GM08714 (cell line): Measurements from ENCODE around the gene APOBEC3A.

Experiments
- H3K4me3 ChIP-seq: fragments of 200-500 bp; sonication (Bioruptor generic); 2 replicates; pipeline ENCODE4 v1.5.1; 2014; ENCODE audit warnings: mild to moderate bottlenecking, low read length, inconsistent platforms
- ZNF274 ChIP-seq: IDR thresholded peaks from 2 replicates; pipeline ENCODE4 v1.6.1; 2012; ENCODE audit warnings: mild to moderate bottlenecking, low read depth, low read length

Gene APOBEC3A

DNA sequence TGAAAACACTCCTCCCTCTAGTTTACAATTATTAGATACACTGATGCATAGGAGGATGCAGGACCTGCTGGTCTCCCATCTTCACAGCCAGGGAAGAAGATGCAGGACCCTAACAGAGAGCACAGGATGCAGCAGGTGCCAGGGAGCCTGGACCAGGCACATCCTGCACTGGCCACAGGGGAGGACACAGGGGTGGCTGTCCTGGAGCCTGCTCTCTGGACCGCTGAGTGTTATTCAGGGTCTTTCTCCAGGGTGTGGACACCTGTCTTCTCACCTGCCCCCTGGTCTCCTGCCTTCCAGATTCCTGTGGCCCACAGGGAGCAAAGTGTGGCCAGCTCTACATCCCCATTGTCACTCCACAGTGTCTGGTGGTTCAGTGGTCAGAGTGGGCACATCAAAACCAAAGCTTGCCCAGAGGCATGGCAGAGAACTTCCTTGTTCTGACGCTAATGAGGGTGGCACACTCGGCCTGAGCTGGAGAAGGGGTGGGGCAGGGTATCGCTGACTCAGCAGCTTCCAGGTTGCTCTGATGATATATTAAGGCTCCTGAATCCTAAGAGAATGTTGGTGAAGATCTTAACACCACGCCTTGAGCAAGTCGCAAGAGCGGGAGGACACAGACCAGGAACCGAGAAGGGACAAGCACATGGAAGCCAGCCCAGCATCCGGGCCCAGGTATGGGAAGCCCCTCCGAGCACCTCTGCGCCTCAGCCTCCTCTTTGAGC is at the start of gene APOBEC3A:
Gene APOBEC3A, plus strand, starts transcription at position 564 of the 725 bp plus-strand sequence. Its CDS starts 83 bp downstream, at position 647.
- no peak for TF ChIP-seq ZNF274
- no peak within 1 kb of the TSS for H3K4me3 ChIP-seq

DNA sequence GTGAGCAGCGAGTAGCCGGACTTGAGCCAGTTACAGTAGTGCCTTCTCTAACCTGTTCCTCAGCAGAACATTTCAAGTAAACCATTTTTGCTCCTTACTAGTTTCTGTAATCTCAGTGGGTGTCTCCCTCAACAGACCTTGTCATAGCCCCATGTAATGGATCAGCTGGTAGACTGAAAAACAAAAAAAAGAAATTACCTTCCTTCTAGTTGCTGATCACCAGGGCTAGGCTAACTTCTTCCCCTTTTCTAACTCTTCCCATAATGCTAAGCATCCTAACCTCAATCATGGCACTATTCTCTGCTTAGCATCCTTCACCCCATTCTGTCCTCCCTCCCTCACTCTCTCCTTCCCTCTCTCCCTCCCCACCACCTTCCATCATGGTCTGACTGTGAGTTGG is 49.6 kb upstream of the APOBEC3A start:
- H3K4me3 ChIP-seq = no peak overlapping the region
- no peak for TF ChIP-seq ZNF274

DNA sequence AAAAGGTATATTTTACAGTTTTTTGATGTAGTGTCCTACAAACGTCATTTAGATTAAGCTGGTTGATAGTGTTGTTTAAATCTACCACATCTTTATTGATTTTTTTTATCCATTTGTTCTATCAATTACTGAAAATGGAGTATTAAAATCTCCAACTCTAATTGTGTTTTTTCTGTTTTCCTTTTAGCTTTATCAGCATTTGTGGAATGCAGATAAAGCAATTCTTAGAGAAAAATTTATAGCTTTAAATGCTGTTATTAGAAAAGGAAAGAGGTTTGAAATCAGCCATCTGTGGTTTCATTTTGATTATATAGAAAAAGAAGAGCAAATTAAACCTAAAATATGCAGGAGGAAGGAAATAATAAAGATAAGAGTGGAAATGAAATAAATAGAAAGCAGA is 46.0 kb upstream of the APOBEC3A start:
- no peak overlapping the region for H3K4me3 ChIP-seq
- TF ChIP-seq ZNF274 = no peak

DNA sequence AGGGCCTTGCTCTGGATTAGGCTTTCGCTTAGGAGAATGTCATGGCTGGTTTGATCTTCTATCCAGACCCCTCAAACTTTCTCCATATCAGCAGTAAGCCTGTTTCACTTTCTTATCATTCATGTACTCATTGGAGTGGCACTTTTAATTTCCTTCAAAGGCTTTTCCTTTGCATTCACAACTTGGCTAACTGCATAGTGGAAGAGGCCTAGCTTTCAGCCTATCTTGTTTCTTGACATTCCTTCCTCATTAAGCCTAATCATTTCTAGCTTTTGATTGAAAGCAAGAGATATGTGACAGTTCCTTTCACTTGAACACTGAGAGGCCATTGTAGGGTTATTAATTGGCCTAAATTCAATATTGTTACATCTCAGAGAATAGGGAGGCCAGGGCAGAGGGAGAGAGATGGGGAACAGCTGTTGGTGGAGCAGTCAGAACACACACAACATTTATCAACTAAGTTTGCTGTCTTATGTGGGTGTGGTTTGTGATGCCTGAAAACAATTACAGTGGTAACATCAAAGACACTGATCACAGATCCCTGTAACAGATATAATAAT is 37.7 kb upstream of the APOBEC3A start:
- no peak for TF ChIP-seq ZNF274
- no peak overlapping the region for H3K4me3 ChIP-seq

DNA sequence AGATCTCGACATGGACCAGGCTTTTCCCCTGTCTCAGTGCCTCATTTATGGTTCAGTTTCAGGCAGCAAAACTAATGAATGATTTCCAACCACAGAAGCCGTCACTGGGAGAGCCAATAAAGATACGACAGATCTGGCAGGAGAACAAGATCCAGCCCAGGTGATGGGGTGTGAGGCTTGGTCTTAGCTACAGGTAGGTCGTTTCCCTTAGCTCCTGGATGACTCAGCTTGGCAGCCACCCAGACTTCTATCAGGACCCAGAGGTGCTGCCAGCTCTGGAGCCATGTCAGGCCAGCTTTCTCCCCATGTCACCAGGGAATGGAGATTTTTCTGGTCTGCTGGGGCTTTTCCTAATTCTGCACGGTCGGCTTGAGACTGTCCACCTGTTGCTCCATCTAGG is 36.3 kb upstream of the APOBEC3A start:
- H3K4me3 ChIP-seq = no peak overlapping the region
- no peak for TF ChIP-seq ZNF274

DNA sequence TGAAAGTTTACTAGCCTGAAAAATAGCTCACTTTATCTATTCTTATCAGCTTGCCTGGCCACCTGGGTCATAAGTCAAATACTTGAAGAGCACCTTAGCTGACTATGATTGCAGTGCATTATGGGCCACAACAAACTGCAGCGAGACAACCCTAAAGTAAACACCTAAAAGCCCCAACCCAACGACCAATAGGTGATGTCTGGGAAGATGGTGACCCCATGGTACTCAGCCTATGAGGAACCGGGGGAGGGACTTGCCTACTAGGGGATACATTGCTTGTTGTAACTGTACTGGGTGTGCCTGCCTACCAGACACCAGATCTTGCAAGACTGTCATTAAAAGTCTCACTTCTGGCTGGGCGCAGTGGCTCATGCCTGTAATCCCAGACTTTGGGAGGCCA is 35.6 kb upstream of the APOBEC3A start:
- no peak overlapping the region for H3K4me3 ChIP-seq
- TF ChIP-seq ZNF274 = no peak

DNA sequence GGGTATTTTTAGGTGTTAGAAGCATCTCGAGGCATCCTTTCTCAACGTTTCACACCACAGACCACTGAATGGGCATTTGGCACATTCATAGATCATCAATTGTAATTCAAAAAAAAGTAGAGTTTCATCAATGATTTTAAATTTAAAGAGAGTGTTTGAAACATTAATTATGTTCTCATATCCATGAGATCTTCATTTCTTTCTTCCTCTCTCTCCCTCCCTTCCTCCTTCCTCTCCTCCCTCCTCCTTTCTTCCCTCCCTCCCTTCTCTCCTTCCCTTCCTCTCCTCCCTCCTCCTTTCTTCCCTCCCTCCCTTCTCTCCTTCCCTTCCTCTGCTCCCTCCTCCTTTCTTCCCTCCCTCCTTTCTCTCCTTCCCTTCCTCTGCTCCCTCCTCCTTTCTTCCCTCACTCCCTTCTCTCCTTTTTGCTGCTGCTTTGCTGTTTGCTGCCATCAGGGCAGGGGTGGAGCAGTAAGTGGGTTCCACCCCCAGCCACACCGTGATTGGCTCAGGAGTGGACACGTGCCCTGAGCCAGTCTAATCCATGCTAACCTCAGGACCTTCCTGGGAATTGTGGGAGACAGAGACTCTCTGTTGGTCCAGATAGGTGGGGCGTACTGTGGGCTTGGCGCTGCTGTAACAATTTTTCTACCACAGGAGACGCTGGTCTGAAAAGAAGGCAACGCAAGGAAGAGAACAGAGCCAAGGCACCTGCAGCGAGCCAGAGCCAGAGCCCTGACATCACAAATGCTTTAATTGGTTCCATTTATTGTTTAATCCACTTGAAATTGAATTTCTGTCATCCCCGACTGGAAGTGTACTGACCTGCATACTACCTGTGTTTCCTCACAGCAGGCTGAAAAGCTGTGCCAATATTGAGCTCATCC is 33.7 kb upstream of the APOBEC3A start:
- H3K4me3 ChIP-seq = no peak overlapping the region
- TF ChIP-seq ZNF274 = no peak

DNA sequence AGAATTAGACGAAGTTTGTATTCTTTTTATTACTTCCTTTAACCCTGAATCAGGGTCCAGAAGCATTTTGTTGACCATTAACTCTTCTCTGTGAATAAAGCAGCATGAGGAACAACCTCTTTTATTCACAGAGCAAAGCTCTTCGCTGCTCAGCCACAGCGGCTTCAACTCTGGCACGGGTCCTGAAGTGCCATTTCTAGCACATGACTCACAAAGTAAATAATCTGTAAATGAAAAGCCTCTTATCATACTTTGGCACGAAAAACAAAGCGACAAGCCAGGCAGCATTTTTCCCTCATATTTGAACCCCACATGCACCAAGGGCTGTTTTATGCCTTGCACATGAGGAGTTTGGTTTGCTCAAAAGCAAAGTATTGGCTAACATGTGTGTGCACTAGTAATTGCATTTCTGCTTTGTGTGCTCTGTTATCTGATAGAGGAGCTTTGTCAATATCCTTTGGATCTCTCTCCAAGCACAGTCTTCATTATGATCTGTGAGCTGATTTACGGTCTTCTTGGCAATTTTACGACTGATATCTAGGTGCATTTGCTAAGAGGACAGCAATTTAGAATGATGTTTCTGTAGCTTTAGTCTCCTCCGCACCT is 33.0 kb upstream of the APOBEC3A start:
- TF ChIP-seq ZNF274 = no peak
- H3K4me3 ChIP-seq = no peak overlapping the region

DNA sequence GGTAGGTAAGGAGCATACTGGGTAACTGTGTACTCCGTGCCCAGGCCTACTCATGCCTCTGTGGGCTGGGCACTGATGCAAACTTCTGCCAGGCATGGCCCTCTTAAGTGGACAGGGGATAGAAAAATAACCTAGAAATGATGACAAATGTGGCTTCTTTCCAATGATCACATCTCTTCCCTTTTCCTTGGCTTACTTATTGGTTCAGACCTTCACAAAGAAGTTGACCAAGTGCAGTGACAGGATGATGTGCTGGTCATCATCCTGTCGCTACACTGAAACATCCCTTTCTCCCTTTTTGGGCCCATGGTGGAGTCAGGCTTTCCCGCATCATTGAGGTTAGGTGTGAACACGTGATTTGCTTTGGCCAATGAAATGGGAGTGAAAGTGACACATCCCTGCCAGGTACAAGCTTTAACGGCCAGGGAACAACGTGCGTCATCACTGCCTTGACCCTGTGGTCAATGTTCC is 31.8 kb upstream of the APOBEC3A start:
- TF ChIP-seq ZNF274 = no peak
- no peak overlapping the region for H3K4me3 ChIP-seq

DNA sequence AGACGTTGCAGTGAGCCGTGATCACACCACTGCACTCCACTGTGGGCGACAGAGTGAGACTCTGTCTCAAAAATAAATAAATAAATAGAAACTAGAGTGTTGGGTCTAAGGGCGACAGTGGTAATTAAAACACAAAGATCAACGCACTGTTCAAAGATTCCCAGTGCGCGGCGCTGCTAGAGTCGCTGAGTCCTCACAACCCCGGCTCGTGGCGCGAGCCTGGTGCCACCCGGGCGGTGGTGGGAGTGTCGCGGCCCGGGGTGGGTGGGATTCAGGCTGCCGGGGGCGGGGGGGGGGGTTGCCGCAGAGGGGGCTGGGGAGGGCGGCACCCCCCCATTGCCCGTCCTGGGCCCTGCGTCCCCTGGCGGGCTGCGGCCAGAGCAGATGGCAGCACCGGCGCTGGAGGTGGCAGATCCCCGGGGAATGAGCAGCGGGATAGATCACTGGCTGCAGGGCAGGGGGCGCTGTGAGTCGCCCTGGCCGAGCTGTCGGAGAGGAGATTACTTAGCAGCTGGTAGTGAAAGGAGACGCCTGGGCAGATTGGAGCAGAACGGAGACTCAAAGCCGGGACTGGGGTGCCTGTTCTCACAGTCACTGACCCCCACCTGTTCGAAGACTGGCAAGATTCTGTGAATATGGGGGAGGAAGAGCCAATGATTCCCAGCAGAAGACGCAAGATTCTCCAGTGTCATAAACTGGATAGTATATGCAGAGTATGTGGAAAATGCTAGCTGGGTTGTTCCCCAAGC is 30.2 kb upstream of the APOBEC3A start:
- H3K4me3 ChIP-seq = no peak overlapping the region
- TF ChIP-seq ZNF274 = no peak

DNA sequence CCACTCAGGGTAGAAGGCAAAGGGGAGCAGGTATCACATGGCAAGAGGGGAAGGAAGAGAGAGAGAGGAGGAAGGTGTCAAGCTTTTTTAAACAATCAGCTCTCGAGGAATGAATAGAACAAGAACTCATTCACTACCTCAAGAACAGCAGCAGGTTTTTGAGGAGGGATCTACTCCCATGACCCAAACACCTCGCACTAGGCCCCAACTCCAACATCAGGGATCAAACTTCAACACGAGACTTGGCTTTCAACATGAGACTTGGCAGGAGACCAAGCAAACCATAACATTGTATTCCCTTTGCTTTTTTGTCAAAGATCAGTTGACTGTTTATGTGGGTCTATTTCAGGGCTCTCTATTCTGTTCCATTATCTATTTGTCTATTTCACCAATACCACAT is 26.9 kb upstream of the APOBEC3A start:
- no peak overlapping the region for H3K4me3 ChIP-seq
- no peak for TF ChIP-seq ZNF274

DNA sequence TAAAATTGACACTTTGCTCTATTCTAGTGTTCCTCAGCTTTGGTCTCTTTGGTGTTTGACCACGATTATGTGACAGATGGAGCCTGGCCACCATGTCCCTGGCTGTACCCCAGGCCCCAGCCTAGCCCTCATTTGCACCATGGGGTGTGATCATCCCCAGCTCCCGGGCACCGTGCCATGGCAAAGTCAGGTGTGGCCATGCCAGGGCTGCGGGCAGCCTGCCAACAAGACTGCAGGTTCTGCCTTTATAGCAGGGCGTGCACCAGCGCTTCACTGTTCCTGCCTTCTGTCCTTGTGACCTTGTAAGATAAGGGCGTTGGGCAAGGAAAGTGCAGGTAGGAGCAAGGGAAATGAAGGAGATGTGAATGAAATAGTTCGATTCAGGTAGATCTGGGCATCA is 22.4 kb upstream of the APOBEC3A start:
- H3K4me3 ChIP-seq = no peak overlapping the region

DNA sequence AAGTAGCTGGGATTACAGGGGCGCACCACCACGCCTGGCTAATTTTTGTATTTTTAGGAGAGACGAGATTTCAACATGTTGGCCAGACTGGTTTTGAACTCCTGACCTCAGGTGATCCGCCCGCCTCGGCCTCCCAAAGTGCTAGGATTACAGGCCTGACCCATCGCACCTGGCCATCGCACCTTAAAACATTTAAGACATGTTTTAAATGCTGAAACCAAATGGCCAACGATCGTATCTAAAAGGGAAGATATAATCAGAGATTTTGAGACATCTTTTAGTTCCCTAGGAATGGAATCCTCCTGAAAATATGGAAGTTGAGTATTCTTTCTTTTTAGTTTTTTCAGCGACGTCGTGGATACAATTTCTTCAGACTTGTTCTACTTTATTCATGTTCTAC is 21.8 kb upstream of the APOBEC3A start:
- no peak for TF ChIP-seq ZNF274
- H3K4me3 ChIP-seq = no peak overlapping the region

More for the DNA sequence above, 22.4 kb upstream of the APOBEC3A start:
- TF ChIP-seq ZNF274 = no peak

DNA sequence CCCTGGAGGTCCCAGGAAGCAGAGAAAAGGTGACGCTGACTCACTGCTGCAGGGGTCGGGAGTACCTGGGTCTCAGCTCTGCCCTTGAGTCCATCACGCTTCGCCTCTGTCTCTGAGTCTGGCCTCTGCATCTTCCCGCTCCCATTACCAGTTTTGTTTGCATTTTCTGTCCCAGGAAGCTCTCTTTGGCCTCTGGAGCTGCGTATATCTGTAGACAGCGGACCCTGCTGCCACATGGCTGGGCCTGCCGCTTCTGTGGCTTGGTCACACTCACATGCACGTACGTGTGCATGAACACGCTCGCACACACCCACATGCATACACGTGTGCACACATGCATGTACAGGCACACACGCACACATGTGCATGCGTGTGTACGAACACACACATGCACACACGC is 20.8 kb upstream of the APOBEC3A start:
- TF ChIP-seq ZNF274 = no peak
- H3K4me3 ChIP-seq = no peak overlapping the region

DNA sequence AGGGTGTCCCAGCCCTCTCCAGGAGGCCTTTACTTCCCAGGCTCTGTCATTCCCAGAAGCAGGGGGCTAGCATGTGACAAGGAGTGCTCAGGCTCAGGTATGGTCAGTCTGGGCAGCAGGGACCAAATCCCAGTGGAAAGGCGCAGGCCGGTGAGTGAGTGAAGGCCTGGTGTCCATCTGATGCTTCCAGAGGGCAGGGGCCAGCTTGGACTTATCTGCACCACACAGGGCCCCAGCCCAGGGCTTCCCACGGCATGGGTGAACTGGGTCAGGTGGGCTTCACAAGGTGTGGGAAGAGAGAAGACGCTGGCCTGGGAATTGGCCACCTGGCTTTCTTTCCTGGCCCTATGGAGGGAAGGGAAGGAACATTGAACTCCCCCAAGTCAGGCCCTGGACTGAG is 20.4 kb upstream of the APOBEC3A start:
- H3K4me3 ChIP-seq = no peak overlapping the region
- no peak for TF ChIP-seq ZNF274
